Calu3 (cell line): Measurements from ENCODE around the gene TSPOAP1. TPM values are rescaled to one million over a fixed set of nuclear protein-coding genes. Genes with fewer than 3 reads are reported as not detected.

Experiments
- BruUV-seq: library from RNA; stranded (reverse); fragments of 400-500 nt; replicated peaks from 2 replicates; lab custom pipeline; 2021; lab: Mats Ljungman, UMichigan
- CTCF ChIA-PET: fragments of 300-600 bp; sonication (Branson Sonifier 250); formaldehyde crosslinking; loops from one replicate; lab custom pipeline; 2022; ENCODE audit warnings: antibody characterized with exemption; lab: Charles Lee
- DNase-seq: peaks from one replicate; pipeline ENCODE4 v3.0.0; 2022
- H3K27ac Mint-ChIP-seq: one replicate; pipeline ENCODE4 v1.8.0; 2022; ENCODE audit warnings: mixed read lengths; ENCODE audit not compliant: unreplicated experiment
- H3K27me3 Mint-ChIP-seq: one replicate; pipeline ENCODE4 v1.8.0; 2022; ENCODE audit warnings: mixed read lengths; ENCODE audit not compliant: unreplicated experiment
- H3K36me3 Mint-ChIP-seq: one replicate; pipeline ENCODE4 v1.8.0; 2022; ENCODE audit warnings: mild to moderate bottlenecking, moderate library complexity, mixed read lengths; ENCODE audit not compliant: insufficient read depth, unreplicated experiment
- H3K4me1 Mint-ChIP-seq: one replicate; pipeline ENCODE4 v1.8.0; 2022; ENCODE audit warnings: mild to moderate bottlenecking, low read depth, mixed read lengths; ENCODE audit not compliant: unreplicated experiment
- H3K4me3 Mint-ChIP-seq: one replicate; pipeline ENCODE4 v1.8.0; 2022; ENCODE audit warnings: mild to moderate bottlenecking, low read depth, moderate library complexity, mixed read lengths; ENCODE audit not compliant: unreplicated experiment
- H3K9me3 Mint-ChIP-seq: one replicate; pipeline ENCODE4 v1.8.0; 2022; ENCODE audit warnings: low read depth, mixed read lengths; ENCODE audit not compliant: unreplicated experiment
- intact Hi-C: fragments of 100-400 bp; cut with micrococcal nuclease; formaldehyde crosslinking; loops from one replicate; pipeline ENCODE4 v1.10.0; 2022; ENCODE audit not compliant: unreplicated experiment
- total RNA-seq: library from RNA; stranded (reverse); gene quantifications from 2 replicates; pipeline ENCODE4 v1.2.3, GENCODE V29; 2022
- TF ChIP-seq, protein P1 (sequence below): fragments of 200-600 bp; IDR thresholded peaks from one replicate; pipeline ENCODE4 v1.8.0; 2022; ENCODE audit warnings: antibody characterized with exemption; ENCODE audit not compliant: unreplicated experiment

Gene TSPOAP1
- total RNA-seq, 1 experiment from 2014 or later = not detected

DNA sequence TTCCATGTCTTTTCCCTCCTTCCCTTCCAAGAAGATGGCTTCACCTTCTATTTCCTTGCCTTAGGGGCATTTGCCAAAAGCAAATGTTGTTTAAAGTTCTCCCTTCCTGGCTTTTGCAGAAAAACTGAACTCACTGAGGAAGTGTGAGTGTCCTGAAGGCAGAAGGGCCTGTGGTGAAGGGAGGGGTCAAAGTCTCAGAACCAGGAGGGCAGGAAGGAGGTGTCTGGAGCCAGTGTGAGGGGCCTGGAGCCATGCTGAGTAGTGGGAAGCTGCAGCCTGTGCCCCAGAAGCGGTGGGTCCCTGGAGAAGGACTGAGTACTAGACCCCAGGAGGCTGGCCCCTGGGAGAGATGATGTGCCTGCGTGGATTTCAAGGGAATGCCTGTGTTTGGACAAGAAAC is 47.2 kb upstream of the TSPOAP1 start:
- peaks cover 5% of the 10 kb centered on the region for H3K36me3 Mint-ChIP-seq
- TF ChIP-seq, protein P1, sequence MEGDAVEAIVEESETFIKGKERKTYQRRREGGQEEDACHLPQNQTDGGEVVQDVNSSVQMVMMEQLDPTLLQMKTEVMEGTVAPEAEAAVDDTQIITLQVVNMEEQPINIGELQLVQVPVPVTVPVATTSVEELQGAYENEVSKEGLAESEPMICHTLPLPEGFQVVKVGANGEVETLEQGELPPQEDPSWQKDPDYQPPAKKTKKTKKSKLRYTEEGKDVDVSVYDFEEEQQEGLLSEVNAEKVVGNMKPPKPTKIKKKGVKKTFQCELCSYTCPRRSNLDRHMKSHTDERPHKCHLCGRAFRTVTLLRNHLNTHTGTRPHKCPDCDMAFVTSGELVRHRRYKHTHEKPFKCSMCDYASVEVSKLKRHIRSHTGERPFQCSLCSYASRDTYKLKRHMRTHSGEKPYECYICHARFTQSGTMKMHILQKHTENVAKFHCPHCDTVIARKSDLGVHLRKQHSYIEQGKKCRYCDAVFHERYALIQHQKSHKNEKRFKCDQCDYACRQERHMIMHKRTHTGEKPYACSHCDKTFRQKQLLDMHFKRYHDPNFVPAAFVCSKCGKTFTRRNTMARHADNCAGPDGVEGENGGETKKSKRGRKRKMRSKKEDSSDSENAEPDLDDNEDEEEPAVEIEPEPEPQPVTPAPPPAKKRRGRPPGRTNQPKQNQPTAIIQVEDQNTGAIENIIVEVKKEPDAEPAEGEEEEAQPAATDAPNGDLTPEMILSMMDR = no peak
- no TSS peak for BruUV-seq
- no peak overlapping the region for H3K27ac Mint-ChIP-seq
- no peak overlapping the region for H3K4me3 Mint-ChIP-seq
- DNase-seq = no peak
- intact Hi-C loops = no loop called here
- peaks cover 35% of the 10 kb centered on the region for H3K4me1 Mint-ChIP-seq
- H3K27me3 Mint-ChIP-seq = no peaks in the 10 kb centered on the region
- H3K9me3 Mint-ChIP-seq = no peaks in the 10 kb centered on the region
- CTCF ChIA-PET = no interaction called here

DNA sequence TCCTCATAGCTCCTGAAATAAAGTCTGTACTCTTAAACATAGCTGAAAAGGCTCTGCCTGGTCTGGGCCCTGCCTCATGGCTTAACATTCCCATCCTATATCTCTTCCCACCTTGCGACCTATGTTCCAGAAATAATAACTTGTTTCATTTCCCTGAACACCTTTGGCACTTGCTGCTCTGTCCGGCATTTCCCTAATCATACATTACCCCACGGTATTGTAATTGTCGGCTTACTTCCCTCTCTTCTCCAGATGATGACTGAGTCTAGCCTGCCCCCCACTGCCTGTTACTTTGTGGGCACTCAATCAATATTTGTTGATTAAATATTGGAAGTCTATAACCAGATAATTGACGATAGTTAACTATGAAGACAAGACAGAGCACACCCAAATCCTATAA is 46.7 kb upstream of the TSPOAP1 start:
- no TSS peak for BruUV-seq
- no peak for DNase-seq
- TF ChIP-seq, protein P1 = no peak
- peaks cover 5% of the 10 kb centered on the region for H3K36me3 Mint-ChIP-seq
- peaks cover 32% of the 10 kb centered on the region for H3K4me1 Mint-ChIP-seq
- H3K4me3 Mint-ChIP-seq = no peak overlapping the region
- CTCF ChIA-PET = no interaction called here
- no peaks in the 10 kb centered on the region for H3K27me3 Mint-ChIP-seq
- intact Hi-C loops = no loop called here
- H3K27ac Mint-ChIP-seq = no peak overlapping the region
- no peaks in the 10 kb centered on the region for H3K9me3 Mint-ChIP-seq

DNA sequence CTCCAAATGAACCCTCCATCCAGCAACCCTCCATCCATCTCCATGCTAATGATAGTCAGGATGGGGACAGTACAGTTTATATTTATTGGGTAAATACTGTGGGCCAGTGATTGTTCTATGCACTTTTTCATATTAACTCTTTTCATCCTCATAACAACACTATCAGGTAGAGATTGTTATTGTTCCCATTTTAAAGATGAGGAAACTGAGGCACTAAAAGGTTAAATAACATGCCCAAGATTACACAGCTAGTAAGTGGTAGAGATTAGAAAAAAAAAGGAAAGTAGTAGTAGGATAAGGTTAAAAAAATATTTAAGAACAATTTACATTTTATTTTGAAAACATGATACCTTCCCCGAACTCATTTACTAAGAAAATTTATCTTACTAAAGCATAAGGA is 45.3 kb upstream of the TSPOAP1 start:
- Mint-ChIP-seq H3K9me3 (no peaks in the 10 kb centered on the region), H3K4me1 (peaks cover 30% of the 10 kb centered on the region), H3K36me3 (peaks cover 5% of the 10 kb centered on the region)

DNA sequence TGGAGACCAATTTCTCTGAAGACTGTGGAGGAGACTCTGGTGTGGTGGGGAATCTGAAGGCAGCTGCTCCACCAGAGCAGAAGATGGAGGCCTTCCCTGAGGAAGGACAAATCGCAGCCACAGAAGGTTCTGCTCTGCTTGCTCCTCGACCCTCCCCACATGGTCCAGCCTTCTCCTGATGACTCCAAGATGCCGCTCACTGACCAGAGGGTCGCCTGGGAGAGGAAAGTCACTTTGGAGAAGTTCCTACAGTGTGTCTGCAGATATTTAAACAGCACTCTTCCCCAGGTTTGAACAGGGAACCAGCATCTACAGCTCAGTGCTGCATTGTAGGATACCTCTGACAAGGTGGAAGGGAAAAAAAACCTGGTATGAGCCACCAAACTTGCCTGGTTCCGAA is 44.4 kb upstream of the TSPOAP1 start:
- no TSS peak for BruUV-seq
- Mint-ChIP-seq H3K27ac (no peak overlapping the region), H3K36me3 (peaks cover 5% of the 10 kb centered on the region), H3K4me3 (no peak overlapping the region), H3K4me1 (peaks cover 28% of the 10 kb centered on the region), H3K9me3 (no peaks in the 10 kb centered on the region), H3K27me3 (no peaks in the 10 kb centered on the region)
- CTCF ChIA-PET = no interaction called here
- intact Hi-C loops = no loop called here
- TF ChIP-seq, protein P1 = no peak
- DNase-seq = no peak

More for the DNA sequence above, 45.3 kb upstream of the TSPOAP1 start:
- Mint-ChIP-seq H3K27me3 (no peaks in the 10 kb centered on the region), H3K4me3 (no peak overlapping the region), H3K27ac (no peak overlapping the region)
- no peak for DNase-seq
- CTCF ChIA-PET = no interaction called here
- no TSS peak for BruUV-seq
- TF ChIP-seq, protein P1 = no peak
- intact Hi-C loops = no loop called here
